ENCODE results near the gene PLD3.
"Not testable (repeated sequence)": the region's sequence is repeated elsewhere in the genome, so short reads cannot be mapped to it uniquely, and the experiment has no call there.

Gene PLD3

GRCh38 chr19:40326201-40326600 is 22.3 kb upstream of the PLD3 start:
- Histone ChIP-seq H3K36me3 (ENCODE audit: insufficient read depth, low read length) (peaks cover 88% of the 10 kb centered on the region), H3K27me3 (ENCODE audit: insufficient read depth, low read length) (no peaks in the 10 kb centered on the region), H2AFZ (ENCODE audit: low read length) (no peak overlapping the region), H4K20me1 (ENCODE audit: insufficient read depth, low read length) (no peaks in the 10 kb centered on the region), H3K9ac (ENCODE audit: low read length) (no peak overlapping the region), H3K4me1 (ENCODE audit: insufficient read depth, low read length, severe bottlenecking) (no peaks in the 10 kb centered on the region), H3K4me2 (ENCODE audit: low read length) (no peak overlapping the region), H3K27ac (ENCODE audit: low read depth, low read length, poor library complexity, severe bottlenecking) (no peak overlapping the region), H3K4me3 (ENCODE audit: low read depth, low read length, poor library complexity, severe bottlenecking) (no peak overlapping the region), H3K9me2 (ENCODE audit: low read depth, low read length) (no peaks in the 10 kb centered on the region), H3K9me3 (ENCODE audit: low read length) (no peaks in the 10 kb centered on the region), H3K79me2 (ENCODE audit: insufficient read depth, low read length) (no peaks in the 10 kb centered on the region), H3F3A (ENCODE audit: insufficient read depth, low read length) (no peaks in the 10 kb centered on the region)
- TF ChIP-seq EZH2 (IDR thresholded peaks at IDR 0.05; ENCODE audit: borderline replicate concordance, low read length) (no peak), CTCF (IDR thresholded peaks at IDR 0.05; ENCODE audit: low read length) (no peak)

- TF ChIP-seq EZH2 (IDR thresholded peaks at IDR 0.05; ENCODE audit: borderline replicate concordance, low read length) (no peak), CTCF (IDR thresholded peaks at IDR 0.05; ENCODE audit: low read length) (no peak)
- Histone ChIP-seq H3K9ac (ENCODE audit: low read length) (no peak overlapping the region), H3K4me2 (ENCODE audit: low read length) (no peak overlapping the region), H3K9me3 (ENCODE audit: low read length) (no peaks in the 10 kb centered on the region), H3K27ac (ENCODE audit: low read depth, low read length, poor library complexity, severe bottlenecking) (no peak overlapping the region), H3F3A (ENCODE audit: insufficient read depth, low read length) (no peaks in the 10 kb centered on the region), H3K9me2 (ENCODE audit: low read depth, low read length) (no peaks in the 10 kb centered on the region), H2AFZ (ENCODE audit: low read length) (no peak overlapping the region), H3K79me2 (ENCODE audit: insufficient read depth, low read length) (no peaks in the 10 kb centered on the region), H4K20me1 (ENCODE audit: insufficient read depth, low read length) (no peaks in the 10 kb centered on the region), H3K27me3 (ENCODE audit: insufficient read depth, low read length) (no peaks in the 10 kb centered on the region), H3K36me3 (ENCODE audit: insufficient read depth, low read length) (peaks cover 86% of the 10 kb centered on the region), H3K4me3 (ENCODE audit: low read depth, low read length, poor library complexity, severe bottlenecking) (no peak overlapping the region), H3K4me1 (ENCODE audit: insufficient read depth, low read length, severe bottlenecking) (no peaks in the 10 kb centered on the region)
These were observed 17.4 kb upstream of the PLD3 start for GRCh38 chr19:40331052-40331451.

GRCh38 chr19:40332669-40333068 is 15.8 kb upstream of the PLD3 start:
- Histone ChIP-seq H3K4me2 (ENCODE audit: low read length) (no peak overlapping the region), H3K27me3 (ENCODE audit: insufficient read depth, low read length) (no peaks in the 10 kb centered on the region), H3K9ac (ENCODE audit: low read length) (no peak overlapping the region), H3K4me3 (ENCODE audit: low read depth, low read length, poor library complexity, severe bottlenecking) (no peak overlapping the region), H3K9me2 (ENCODE audit: low read depth, low read length) (no peaks in the 10 kb centered on the region), H3K9me3 (ENCODE audit: low read length) (no peaks in the 10 kb centered on the region), H3K36me3 (ENCODE audit: insufficient read depth, low read length) (peaks cover 79% of the 10 kb centered on the region), H3F3A (ENCODE audit: insufficient read depth, low read length) (no peaks in the 10 kb centered on the region), H4K20me1 (ENCODE audit: insufficient read depth, low read length) (no peaks in the 10 kb centered on the region), H3K4me1 (ENCODE audit: insufficient read depth, low read length, severe bottlenecking) (no peaks in the 10 kb centered on the region), H3K27ac (ENCODE audit: low read depth, low read length, poor library complexity, severe bottlenecking) (no peak overlapping the region), H3K79me2 (ENCODE audit: insufficient read depth, low read length) (no peaks in the 10 kb centered on the region), H2AFZ (ENCODE audit: low read length) (no peak overlapping the region)
- no peak for TF ChIP-seq EZH2 (IDR thresholded peaks at IDR 0.05; ENCODE audit: borderline replicate concordance, low read length)
- TF ChIP-seq CTCF (IDR thresholded peaks at IDR 0.05; ENCODE audit: low read length): no peak

GRCh38 chr19:40333083-40333482 is 15.4 kb upstream of the PLD3 start:
- not testable (repeated sequence) for H4K20me1 ChIP-seq (ENCODE audit: insufficient read depth, low read length); H3K9ac ChIP-seq (ENCODE audit: low read length); H3K27ac ChIP-seq (ENCODE audit: low read depth, low read length, poor library complexity, severe bottlenecking); H3K4me3 ChIP-seq (ENCODE audit: low read depth, low read length, poor library complexity, severe bottlenecking); H3K4me1 ChIP-seq (ENCODE audit: insufficient read depth, low read length, severe bottlenecking); H3F3A ChIP-seq (ENCODE audit: insufficient read depth, low read length); H3K4me2 ChIP-seq (ENCODE audit: low read length); H3K79me2 ChIP-seq (ENCODE audit: insufficient read depth, low read length); H3K9me2 ChIP-seq (ENCODE audit: low read depth, low read length); H3K27me3 ChIP-seq (ENCODE audit: insufficient read depth, low read length); H2AFZ ChIP-seq (ENCODE audit: low read length); H3K9me3 ChIP-seq (ENCODE audit: low read length)
- peaks cover 78% of the 10 kb centered on the region for H3K36me3 ChIP-seq (ENCODE audit: insufficient read depth, low read length)
